H1 (cell line): ENCODE measurements around the gene OR2H1.

Experiments used
- CREB1 ChIP-seq: IDR thresholded peaks from 2 replicates; pipeline ENCODE4 v1.6.1; 2012; ENCODE audit warnings: inconsistent platforms
- CTCF ChIP-seq, 3 experiments: IDR thresholded peaks; 1 replicate in 2 of 3; 2 replicates in 1 of 3; pipeline versions ENCODE4 v1.5.1 to v1.6.1; 2011; ENCODE audit warnings: low read length in 3 of 3, mild to moderate bottlenecking in 3 of 3, inconsistent platforms in 2 of 3, low read depth in 1 of 3, moderate library complexity in 1 of 3; ENCODE audit not compliant: insufficient read depth in 1 of 3; ENCODE audit errors: control extremely low read depth in 1 of 3
- EP300 ChIP-seq, 2 experiments: IDR thresholded peaks; 1 replicate in 1 of 2; 2 replicates in 1 of 2; pipeline ENCODE4 v1.6.1; 2011 to 2012; ENCODE audit warnings: low read depth in 2 of 2, low read length in 2 of 2, mild to moderate bottlenecking in 2 of 2, borderline replicate concordance in 1 of 2, inconsistent platforms in 1 of 2, moderate library complexity in 1 of 2
- JUND ChIP-seq: IDR thresholded peaks from 2 replicates; pipeline ENCODE4 v1.6.1; 2011; ENCODE audit warnings: mild to moderate bottlenecking, improper control_type of control experiment, low read length
- MAX ChIP-seq: IDR thresholded peaks from 2 replicates; pipeline ENCODE4 v1.6.1; 2012; ENCODE audit warnings: inconsistent platforms
- NRF1 ChIP-seq: IDR thresholded peaks from 2 replicates; pipeline ENCODE4 v1.6.1; 2011; ENCODE audit warnings: mild to moderate bottlenecking, low read depth, low read length, improper control_type of control experiment
- POU5F1 ChIP-seq: IDR thresholded peaks from 2 replicates; pipeline ENCODE4 v1.6.1; 2011; ENCODE audit warnings: low read depth, mild to moderate bottlenecking, low read length, moderate library complexity
- RAD21 ChIP-seq, 2 experiments: IDR thresholded peaks in 1 of 2; conservative IDR thresholded peaks in 1 of 2; 2 replicates each; pipeline ENCODE4 v1.6.1; 2011; ENCODE audit warnings: low read depth in 2 of 2, low read length in 2 of 2, improper control_type of control experiment in 1 of 2, inconsistent platforms in 1 of 2, mild to moderate bottlenecking in 1 of 2, moderate library complexity in 1 of 2

- TF ChIP-seq MAX (no peak), CREB1 (no peak), RAD21 (IDR thresholded peaks at IDR 0.05 in 1 of 2, conservative IDR thresholded peaks at IDR 0.05 in 1 of 2; ENCODE audit: low read depth in 2 of 2, low read length in 2 of 2) (no peak), CTCF (IDR thresholded peaks at IDR 0.05; ENCODE audit: control extremely low read depth in 1 of 3, insufficient read depth in 1 of 3, low read depth in 1 of 3, low read length in 3 of 3) (no peak), JUND (no peak), NRF1 (no peak), POU5F1 (no peak), EP300 (IDR thresholded peaks at IDR 0.05; ENCODE audit: borderline replicate concordance in 1 of 2, low read depth in 2 of 2, low read length in 2 of 2) (no peak)
These were observed 48.9 kb downstream of the OR2H1 start for GRCh38 chr6:29505808-29506207.
